GM12878 (cell line): ENCODE measurements around the gene BIRC7. TPM values are rescaled to one million over a fixed set of nuclear protein-coding genes. Genes with fewer than 3 reads are reported as not detected.

Source experiments
- ATF3 ChIP-seq: IDR thresholded peaks from 2 replicates; pipeline ENCODE4 v1.6.1; 2011; ENCODE audit warnings: low read depth, mild to moderate bottlenecking, low read length, moderate library complexity, borderline replicate concordance; ENCODE audit errors: extremely low read depth
- BCL11A ChIP-seq: IDR thresholded peaks from 2 replicates; pipeline ENCODE4 v1.6.1; 2011; ENCODE audit warnings: low read depth, low read length
- KDM1A ChIP-seq: fragments of 200-600 bp; sonication (generic); IDR thresholded peaks from 2 replicates; pipeline ENCODE4 v1.6.1; 2016; ENCODE audit warnings: borderline replicate concordance
- MAX ChIP-seq: IDR thresholded peaks from 2 replicates; pipeline ENCODE4 v1.6.1; 2012; ENCODE audit warnings: low read depth, low read length, improper control_type of control experiment
- PAX5 ChIP-seq: IDR thresholded peaks from 2 replicates; pipeline ENCODE4 v1.6.1; 2011; ENCODE audit warnings: low read depth, low read length, borderline replicate concordance
- STAT1 ChIP-seq: fragments of 450-650 bp; conservative IDR thresholded peaks from 2 replicates; pipeline ENCODE4 v1.6.1; 2014; ENCODE audit warnings: antibody characterized with exemption, mild to moderate bottlenecking
- ZBTB40 ChIP-seq: fragments of 450-650 bp; IDR thresholded peaks from 2 replicates; pipeline ENCODE4 v1.6.1; 2016; ENCODE audit warnings: mild to moderate bottlenecking, moderate library complexity, borderline replicate concordance
- polyA plus RNA-seq, 11 experiments: library from polyadenylated mRNA; depleted of rRNA in 4 of 11; unstranded in 6 of 11; stranded (reverse) in 5 of 11; fragments of >200 nt; fragmentation: Nextera tagmentation in 4 of 11; fragmentation: Illumina TruSeq in 1 of 11; extraction: Ambion mirVana in 4 of 11; extraction: Trizol in 1 of 11; gene quantifications; 1 replicate in 1 of 11; 2 replicates in 10 of 11; pipeline versions ENCODE4 v1.2.1 to v1.2.3, GENCODE V29; 2011 to 2016; ENCODE audit warnings: inconsistent platforms in 2 of 11, missing spikeins in 2 of 11, low read depth in 1 of 11
- total RNA-seq, 4 experiments: library from RNA; depleted of rRNA in 3 of 4; stranded (reverse); fragments of >200 nt in 3 of 4; fragmentation: Illumina TruSeq in 1 of 4; extraction: Trizol in 1 of 4; gene quantifications; 2 replicates each; pipeline versions ENCODE4 v1.2.1 to v1.2.3, GENCODE V29; 2013 to 2021

BIRC7 gene
- total and polyA plus RNA-seq, 10 of the 15 experiments (the other 5 are each of a cell fraction or from before 2014, with no cell fraction given) = 0.31 TPM; not detected in 9

- TF ChIP-seq ZBTB40 (no peak), PAX5 (no peak), ATF3 (no peak), KDM1A (no peak), STAT1 (no peak), MAX (no peak), BCL11A (no peak)
These were observed 23.1 kb downstream of the BIRC7 start (continued) for GRCh38 chr20:63258781-63259180.
